GM12873 (cell line): ENCODE measurements around the gene ETAA1.

Experiments used
- TF ChIP-seq, protein P1 (sequence below): IDR thresholded peaks from 2 replicates; pipeline ENCODE4 v1.5.1; 2012; ENCODE audit warnings: low read depth, mild to moderate bottlenecking, moderate library complexity, low read length, control low read depth; ENCODE audit not compliant: insufficient read depth; ENCODE audit errors: missing control alignments

The ETAA1 gene

DNA sequence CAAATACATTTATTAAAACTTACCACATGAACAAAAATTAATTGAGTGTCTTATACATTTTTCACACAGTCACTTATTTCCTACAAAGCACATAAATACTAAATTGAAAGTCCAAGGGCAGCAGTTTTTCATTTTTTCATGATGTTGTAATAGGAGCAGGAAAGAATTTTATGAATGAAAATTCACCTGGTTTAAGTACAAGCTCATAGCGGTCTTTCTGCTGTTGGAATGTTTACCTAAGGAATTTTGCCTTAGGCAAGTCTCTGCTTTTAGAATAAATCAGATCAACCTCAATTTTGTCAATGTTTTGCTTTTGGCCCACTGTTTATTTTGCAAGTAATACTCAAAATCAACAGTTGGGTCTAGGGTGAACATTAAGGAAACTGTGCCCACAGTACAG lies 40.0 kb downstream of the ETAA1 start:
- TF ChIP-seq, protein P1, sequence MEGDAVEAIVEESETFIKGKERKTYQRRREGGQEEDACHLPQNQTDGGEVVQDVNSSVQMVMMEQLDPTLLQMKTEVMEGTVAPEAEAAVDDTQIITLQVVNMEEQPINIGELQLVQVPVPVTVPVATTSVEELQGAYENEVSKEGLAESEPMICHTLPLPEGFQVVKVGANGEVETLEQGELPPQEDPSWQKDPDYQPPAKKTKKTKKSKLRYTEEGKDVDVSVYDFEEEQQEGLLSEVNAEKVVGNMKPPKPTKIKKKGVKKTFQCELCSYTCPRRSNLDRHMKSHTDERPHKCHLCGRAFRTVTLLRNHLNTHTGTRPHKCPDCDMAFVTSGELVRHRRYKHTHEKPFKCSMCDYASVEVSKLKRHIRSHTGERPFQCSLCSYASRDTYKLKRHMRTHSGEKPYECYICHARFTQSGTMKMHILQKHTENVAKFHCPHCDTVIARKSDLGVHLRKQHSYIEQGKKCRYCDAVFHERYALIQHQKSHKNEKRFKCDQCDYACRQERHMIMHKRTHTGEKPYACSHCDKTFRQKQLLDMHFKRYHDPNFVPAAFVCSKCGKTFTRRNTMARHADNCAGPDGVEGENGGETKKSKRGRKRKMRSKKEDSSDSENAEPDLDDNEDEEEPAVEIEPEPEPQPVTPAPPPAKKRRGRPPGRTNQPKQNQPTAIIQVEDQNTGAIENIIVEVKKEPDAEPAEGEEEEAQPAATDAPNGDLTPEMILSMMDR, result no peak

DNA sequence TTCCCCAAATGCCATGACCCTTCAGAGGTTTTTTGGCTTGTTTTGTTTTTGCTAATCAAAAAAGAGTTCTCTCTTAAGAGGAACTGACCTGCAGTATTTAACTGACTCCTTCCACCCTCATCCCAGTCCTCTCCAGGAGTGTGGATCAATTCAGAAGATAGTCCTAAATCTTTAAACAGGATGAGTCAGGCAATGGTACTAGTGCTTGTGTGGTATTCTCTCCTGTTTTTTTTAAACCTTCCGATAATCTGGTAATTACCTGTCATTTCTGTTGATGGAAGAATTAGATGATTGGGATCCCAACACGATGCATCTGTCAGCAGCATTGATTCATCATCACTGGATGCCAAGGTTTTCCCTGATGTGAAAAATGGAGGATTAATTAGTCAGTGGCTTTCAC lies 41.2 kb downstream of the ETAA1 start:
- TF ChIP-seq, protein P1, result no peak

DNA sequence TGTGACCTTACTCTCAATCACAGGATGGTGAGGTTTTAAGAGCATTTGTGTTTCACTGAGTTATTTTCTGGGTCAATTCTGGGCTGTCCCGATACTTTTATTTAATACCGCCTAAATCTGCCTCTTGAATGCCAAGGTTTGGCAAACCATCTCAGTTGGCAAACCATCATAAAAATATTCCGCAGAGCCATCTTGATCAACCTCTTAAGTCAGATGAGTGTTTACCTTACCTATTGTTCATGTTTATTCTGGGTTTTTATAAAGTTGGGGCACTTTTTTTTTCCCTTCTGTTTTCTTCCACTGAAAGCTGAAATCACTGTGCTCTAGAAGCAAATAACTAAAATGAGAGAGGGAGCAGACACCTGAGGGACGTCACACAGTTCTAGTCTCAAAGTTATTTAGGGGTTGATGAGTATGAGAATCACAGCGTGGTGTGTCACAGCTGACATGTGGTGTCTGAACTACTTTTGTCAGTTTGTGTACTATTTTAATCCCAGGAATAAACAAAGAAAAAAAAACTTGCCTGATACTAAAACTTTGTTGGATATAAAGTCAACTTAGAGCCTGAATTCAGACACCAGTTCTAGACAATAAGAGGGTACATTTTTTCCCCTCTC lies 48.6 kb downstream of the ETAA1 start:
- TF ChIP-seq, protein P1, result no peak

DNA sequence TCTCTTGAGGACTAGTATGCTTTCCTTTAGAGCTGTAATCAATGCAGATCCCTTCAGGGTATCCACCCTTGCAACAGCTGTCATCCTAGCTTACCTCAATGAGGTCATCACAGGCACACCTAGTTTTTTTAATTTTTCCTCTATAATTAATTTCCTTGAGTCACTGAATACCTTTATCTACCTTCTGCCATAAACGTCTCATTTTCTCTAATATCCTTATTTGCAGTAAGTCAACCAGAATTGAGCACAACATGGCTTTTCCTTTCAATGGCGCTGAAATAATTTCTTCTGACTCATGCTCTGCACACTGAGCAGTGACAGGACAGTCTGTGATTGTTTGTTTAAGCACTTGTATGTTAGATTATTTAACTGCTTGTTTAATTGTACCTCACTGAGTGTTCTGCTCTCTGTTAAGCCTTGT lies 49.4 kb downstream of the ETAA1 start:
- TF ChIP-seq, protein P1, result no peak

DNA sequence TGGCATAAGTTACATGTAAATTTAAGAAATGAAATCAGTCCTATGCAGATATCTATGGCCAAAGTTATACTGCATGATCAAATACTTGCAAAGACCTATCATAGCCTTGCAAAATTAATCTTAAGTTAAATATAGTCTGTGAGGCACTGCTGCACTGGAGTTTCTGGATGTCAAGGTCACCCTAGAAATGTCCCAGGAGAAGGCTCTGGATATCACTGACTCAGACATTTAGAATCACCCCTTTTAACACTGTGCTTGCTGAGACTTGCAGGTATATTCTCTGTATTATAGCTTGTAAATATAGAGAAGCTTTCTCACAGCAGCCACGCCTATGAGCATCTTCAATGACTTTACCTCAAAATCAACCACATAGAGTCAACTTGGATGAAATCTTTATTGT lies 51.5 kb downstream of the ETAA1 start:
- TF ChIP-seq, protein P1, result no peak

DNA sequence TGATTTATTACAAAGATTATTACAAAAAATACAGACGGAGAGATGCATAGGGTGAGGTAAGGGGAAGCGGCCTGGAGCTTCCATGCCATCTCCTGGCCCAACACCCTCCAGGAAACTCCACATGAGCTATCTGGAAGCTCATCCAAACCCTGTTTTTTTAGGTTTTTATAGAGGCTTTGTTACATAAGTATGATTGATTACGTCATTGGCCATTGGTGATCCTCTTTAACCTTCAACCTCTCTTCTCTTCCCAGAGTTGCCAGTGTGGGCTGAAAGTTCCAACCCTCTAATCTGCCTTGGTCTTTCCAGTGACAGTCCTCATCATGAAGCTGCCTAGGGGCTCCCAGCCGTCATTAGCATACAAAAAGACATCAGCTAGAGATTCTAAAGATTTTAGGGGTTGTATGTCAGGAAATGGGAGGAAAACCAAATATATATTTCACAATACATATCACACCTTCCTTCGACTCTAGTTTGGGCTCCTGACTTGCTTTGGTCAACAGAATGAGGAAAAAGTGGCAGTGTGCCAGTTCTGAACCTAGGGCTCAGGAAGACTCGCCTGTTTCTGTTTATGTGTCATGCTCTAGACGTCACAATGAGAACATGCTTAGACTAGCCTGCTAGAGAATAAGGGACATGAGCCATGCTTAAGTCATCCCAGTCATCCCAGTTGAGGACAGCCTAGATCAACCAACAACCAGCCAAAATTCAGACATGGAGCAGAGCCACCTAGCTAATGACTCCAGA lies 54.1 kb downstream of the ETAA1 start:
- TF ChIP-seq, protein P1, result no peak

DNA sequence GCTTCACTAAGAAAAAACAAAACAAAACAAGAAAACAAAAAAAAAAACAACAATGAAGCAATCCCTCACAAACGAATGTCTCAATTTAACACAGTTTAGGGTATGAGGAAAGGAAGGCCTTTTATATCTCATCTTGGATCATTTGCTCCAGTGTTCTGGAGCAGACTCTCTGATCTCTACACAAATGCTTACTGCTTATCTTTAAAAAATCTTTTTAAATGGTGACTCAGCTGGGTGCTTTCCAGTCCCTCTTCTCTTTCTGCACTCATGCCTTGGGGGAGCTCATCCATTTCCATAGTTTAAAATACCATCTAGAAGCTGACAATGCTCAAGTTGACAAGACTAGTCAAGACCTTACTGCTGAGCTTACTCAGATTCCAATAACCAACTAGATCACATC lies 56.2 kb downstream of the ETAA1 start:
- TF ChIP-seq, protein P1, result no peak
